Measurements from ENCODE around the gene CD48. TPM values are rescaled to one million over a fixed set of nuclear protein-coding genes. Genes with fewer than 3 reads are reported as not detected.

Gene CD48, protein sequence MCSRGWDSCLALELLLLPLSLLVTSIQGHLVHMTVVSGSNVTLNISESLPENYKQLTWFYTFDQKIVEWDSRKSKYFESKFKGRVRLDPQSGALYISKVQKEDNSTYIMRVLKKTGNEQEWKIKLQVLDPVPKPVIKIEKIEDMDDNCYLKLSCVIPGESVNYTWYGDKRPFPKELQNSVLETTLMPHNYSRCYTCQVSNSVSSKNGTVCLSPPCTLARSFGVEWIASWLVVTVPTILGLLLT
- 1 to 10 TPM in 1 of 8 experiments, under 1 TPM in 3, not detected in 4; 0.05 to 1.3 (median 0.32) TPM for total RNA-seq

DNA sequence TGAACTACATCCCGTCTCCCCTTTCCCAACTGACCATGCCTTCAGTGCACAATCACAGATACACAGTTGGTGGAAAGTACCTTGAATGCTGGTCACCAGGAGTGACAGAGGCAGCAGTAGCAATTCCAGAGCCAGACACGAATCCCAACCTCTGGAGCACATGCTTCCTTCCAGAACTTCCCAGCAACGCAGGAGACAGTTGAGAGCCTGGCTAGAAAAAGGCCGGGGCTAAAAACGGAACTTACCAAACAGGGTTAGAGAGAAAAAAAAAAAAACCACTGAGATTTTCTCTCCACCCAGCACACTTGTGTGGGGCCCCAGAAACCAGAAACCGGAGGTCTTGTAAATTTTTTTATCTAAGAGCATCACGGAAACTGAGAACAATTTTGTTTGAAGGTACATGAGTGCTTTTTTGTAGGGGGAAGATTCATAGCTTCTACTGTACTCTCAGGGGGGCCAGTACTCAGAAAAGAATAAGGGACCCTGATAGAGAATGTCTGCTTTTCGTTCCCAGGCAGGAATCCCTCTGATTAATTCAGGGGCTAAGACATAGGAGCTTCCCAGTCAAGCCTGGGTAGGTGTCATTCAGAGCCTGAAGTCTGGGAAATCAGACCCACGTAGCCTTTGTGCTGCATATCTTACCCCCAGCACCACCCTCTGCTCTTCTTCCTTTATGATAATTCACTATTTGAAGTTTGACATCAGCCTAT lies at the start of gene CD48:
CD48 (minus strand) TSS at position 221 of the 710 bp plus-strand sequence; CDS start at position 162, 59 bp downstream.
- in situ Hi-C loops (cut with MboI; ENCODE audit: low pct_unique_long_range_greater_than_20kb in 2 of 9, low sequenced_read_pairs in 9 of 9, unreplicated experiment in 9 of 9): loop anchor here in 1 of 9 experiments (25.0 kb wide), 1 partner anchor 99 kb away; no protein-coding TSS in a partner anchor
- ATAC-seq (replicated peaks in 6 of 8): peak in 1 of 8 experiments; percentile 34
- Histone ChIP-seq H3K4me3 (no peak within 1 kb of the TSS), H3K4me1 (replicated peaks in 1 of 2) (no peaks in the 10 kb centered on the region), H3K27ac (no peak within 1 kb of the TSS)
- WGBS, 10 experiments: 12 to 92% (median 62%) methylated on average over 1 to 9 of the region's 9 CpGs; no CpG with 5 or more reads in 1 of the 10 experiments

DNA sequence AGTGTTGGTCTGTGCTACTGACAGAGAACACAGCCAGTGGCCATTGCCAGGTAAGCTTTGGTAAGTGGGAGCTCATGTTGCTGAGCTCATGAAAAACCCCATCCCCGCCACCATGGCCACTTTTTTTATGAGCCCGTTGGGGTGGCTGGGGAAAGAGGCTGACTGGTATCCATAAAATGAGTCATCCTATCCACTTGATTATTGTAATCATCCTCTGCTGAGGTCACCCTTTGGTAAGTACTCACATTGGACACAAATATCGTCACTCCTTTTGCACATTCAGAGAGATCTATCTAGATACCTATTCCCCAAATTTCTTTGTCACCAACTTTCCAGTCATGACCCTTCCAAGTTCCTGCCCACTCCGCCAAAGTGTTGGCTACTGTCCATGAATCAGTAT lies 49.4 kb upstream of the CD48 start:
- in situ Hi-C loops (cut with MboI; ENCODE audit: low pct_unique_long_range_greater_than_20kb in 2 of 9, low sequenced_read_pairs in 9 of 9, unreplicated experiment in 9 of 9): loop anchor here in 1 of 9 experiments (10.0 kb wide), 1 partner anchor 76 kb away; no protein-coding TSS in a partner anchor
- 23 to 100% (median 69%) methylated on average over 1 to 4 of the region's 4 CpGs; no CpG with 5 or more reads in 2 of the 10 experiments for WGBS, 10 experiments

GRCh38 chr1:160759740-160760139 lies 48.1 kb upstream of the CD48 start:
- Histone ChIP-seq H3K4me1 (replicated peaks in 1 of 2) (no peaks in the 10 kb centered on the region), H3K27ac (no peak overlapping the region), H3K4me3 (no peak overlapping the region)
- in situ Hi-C loops (cut with MboI; ENCODE audit: low pct_unique_long_range_greater_than_20kb in 2 of 9, low sequenced_read_pairs in 9 of 9, unreplicated experiment in 9 of 9): loop anchor here in 1 of 9 experiments (10.0 kb wide), 1 partner anchor 75 kb away; no protein-coding TSS in a partner anchor
- ATAC-seq (replicated peaks in 6 of 8): no peak

More for the DNA sequence above, 49.4 kb upstream of the CD48 start:
- Histone ChIP-seq H3K4me1 (replicated peaks in 1 of 2) (no peaks in the 10 kb centered on the region), H3K4me3 (no peak overlapping the region), H3K27ac (no peak overlapping the region)
- no peak for ATAC-seq (replicated peaks in 6 of 8)

DNA sequence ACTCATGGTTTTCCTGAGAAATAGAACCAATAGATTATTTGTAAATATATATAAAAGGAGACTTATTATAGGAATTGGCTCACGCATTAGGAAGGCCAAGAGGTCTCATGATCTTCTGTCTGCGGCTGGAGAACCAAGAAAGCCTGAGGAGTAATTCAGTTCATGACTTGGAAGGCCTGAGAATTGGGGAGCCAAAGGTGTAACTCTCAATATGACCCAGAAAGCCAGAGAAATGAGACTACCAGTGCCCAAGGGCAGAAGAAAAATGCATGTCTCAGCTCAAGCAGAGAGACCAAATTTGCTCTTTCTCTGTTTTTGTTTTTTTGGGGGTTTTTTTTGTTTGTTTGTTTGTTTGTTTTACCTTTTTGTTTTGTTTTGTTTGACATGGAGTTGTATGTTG lies 46.9 kb upstream of the CD48 start:
- WGBS, 10 experiments: 17 to 89% (median 75%) methylated on average over 1 to 2 of the region's 2 CpGs; no CpG with 5 or more reads in 1 of the 10 experiments
- Histone ChIP-seq H3K27ac (no peak overlapping the region), H3K4me1 (replicated peaks in 1 of 2) (peaks cover 0 to under 1% of the 10 kb centered on the region in 2 donors), H3K4me3 (no peak overlapping the region)
- in situ Hi-C loops (cut with MboI; ENCODE audit: low pct_unique_long_range_greater_than_20kb in 2 of 9, low sequenced_read_pairs in 9 of 9, unreplicated experiment in 9 of 9): no loop called here
- no peak for ATAC-seq (replicated peaks in 6 of 8)

DNA sequence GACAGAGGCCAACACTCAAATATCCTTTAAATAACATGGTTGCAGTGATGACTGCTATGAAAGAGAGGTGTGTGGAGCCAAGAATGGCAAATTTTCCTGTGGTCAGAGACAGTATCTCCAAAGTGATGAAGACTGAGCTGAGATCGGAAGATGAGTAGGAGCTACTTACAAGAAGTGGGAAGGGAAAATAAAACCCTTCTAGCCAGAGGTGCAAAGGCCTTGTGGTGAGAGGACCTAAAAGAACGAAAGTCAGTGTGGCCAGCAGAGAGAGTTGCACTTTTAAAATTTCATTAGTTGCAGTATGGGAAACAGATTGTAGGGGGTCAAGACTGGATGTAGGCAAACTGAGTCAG lies 45.2 kb upstream of the CD48 start:
- 0 to 100% (median 60%) methylated on average over 1 to 2 of the region's 2 CpGs; no CpG with 5 or more reads in 1 of the 10 experiments for WGBS, 10 experiments
- ATAC-seq (replicated peaks in 6 of 8): no peak

DNA sequence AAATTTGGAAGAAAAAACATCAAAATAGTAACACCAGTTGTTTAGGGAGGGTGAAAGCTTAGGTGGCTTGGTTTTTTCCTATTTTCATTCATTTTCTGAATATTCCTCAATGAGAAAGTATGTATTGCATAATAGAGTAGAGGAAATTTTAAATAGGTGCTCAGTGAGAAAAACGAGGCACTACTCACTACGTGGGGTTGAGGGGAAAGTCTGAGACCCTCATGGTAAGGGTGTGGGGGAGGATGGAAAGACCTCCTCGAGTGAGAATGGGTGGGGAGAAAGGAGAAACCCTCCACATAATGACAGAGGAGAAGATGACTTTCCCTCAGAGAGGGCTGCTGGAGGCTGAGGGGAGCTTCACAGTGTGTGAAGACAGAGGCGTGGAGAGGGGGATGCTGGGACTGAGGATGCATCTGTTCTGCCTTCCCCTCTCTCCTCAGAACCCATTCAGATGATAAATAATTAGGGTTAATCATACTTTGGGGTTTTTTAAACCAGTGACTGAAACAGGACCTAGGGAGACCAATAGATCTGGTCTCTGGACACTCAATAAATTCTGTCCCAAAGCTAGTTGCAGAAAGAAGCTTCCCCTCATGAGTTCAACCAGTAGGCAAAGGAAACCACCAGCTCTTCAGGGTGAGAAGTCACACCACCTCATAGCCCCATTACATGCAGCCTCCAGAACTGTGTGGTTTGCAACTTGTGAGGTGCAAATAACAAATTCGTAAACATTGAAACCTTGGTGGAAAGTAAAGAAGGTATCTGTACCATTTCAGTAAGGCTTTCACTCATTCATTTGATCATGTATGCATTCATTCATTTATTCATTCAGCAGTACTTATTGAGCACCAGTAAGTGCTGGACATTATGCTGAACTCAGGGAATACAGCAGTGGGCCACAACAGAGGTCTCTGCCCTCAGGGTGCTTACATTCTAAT lies 44.6 kb upstream of the CD48 start:
- Histone ChIP-seq H3K4me1 (replicated peaks in 1 of 2) (peaks cover 0 to 3% of the 10 kb centered on the region in 2 donors), H3K4me3 (no peak overlapping the region), H3K27ac (no peak overlapping the region)
- in situ Hi-C loops (cut with MboI; ENCODE audit: low pct_unique_long_range_greater_than_20kb in 2 of 9, low sequenced_read_pairs in 9 of 9, unreplicated experiment in 9 of 9): no loop called here
- WGBS, 10 experiments: 0 to 91% (median 55%) methylated on average over 1 to 4 of the region's 5 CpGs
- no peak for ATAC-seq (replicated peaks in 6 of 8)

More for the DNA sequence above, 45.2 kb upstream of the CD48 start:
- in situ Hi-C loops (cut with MboI; ENCODE audit: low pct_unique_long_range_greater_than_20kb in 2 of 9, low sequenced_read_pairs in 9 of 9, unreplicated experiment in 9 of 9): no loop called here
- peaks cover 0 to 3% of the 10 kb centered on the region in 2 donors for H3K4me1 ChIP-seq (replicated peaks in 1 of 2)
- H3K27ac ChIP-seq: no peak overlapping the region
- H3K4me3 ChIP-seq: no peak overlapping the region

DNA sequence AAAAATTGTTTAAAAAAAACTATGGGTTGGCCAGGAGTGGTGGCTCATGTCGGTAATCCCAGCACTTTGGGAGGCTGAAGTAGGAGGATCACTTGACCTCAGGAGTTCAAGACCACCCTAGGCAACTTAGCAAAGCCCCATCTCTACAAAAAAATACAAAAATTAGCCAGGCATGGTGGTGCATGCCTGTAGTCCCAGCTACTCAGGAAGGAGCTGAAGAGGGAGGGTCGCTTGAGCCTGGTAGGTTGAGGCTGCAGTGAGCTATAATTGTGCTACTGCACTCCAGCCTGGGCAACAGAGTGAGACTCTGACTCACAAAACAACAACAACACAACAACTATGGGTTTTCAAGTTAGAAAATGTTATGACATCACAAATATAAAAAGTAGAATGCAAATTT lies 43.8 kb upstream of the CD48 start:
- Histone ChIP-seq H3K4me1 (replicated peaks in 1 of 2) (peaks cover 0 to 3% of the 10 kb centered on the region in 2 donors), H3K4me3 (no peak overlapping the region), H3K27ac (no peak overlapping the region)
- in situ Hi-C loops (cut with MboI; ENCODE audit: low pct_unique_long_range_greater_than_20kb in 2 of 9, low sequenced_read_pairs in 9 of 9, unreplicated experiment in 9 of 9): no loop called here
- no peak for ATAC-seq (replicated peaks in 6 of 8)
- WGBS, 10 experiments: 0 to 100% (median 83%) methylated on average over 1 to 2 of the region's 2 CpGs; no CpG with 5 or more reads in 3 of the 10 experiments

DNA sequence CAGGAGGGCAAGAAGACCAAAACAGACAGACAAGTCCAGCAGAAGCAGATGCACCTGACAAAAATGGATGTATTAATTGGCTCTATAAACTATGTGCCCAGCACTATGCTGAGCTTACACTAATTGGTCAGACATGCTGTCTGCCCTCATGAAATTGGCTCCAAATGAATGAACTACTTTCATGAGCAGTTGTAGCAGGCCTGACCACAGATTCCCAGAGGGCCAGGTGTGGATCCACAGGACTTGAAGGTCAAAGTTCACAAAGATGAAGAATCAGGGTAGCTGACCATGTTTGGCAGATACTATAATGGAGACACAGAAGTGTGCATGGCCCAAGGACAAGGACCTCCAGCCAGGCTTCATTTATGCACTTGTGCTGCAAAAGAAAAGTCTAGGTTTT lies 42.0 kb upstream of the CD48 start:
- no peak for ATAC-seq (replicated peaks in 6 of 8)
- H3K4me3 ChIP-seq: no peak overlapping the region
- H3K4me1 ChIP-seq (replicated peaks in 1 of 2): peaks cover 0 to 3% of the 10 kb centered on the region in 2 donors
- H3K27ac ChIP-seq: no peak overlapping the region
- in situ Hi-C loops (cut with MboI; ENCODE audit: low pct_unique_long_range_greater_than_20kb in 2 of 9, low sequenced_read_pairs in 9 of 9, unreplicated experiment in 9 of 9): no loop called here

- WGBS, 10 experiments: 0 to 66% (median 43%) methylated on average over 1 to 5 of the region's 5 CpGs
- Histone ChIP-seq H3K4me1 (replicated peaks in 1 of 2) (peaks cover 0 to 3% of the 10 kb centered on the region in 2 donors), H3K4me3 (no peak overlapping the region), H3K27ac (no peak overlapping the region)
- in situ Hi-C loops (cut with MboI; ENCODE audit: low pct_unique_long_range_greater_than_20kb in 2 of 9, low sequenced_read_pairs in 9 of 9, unreplicated experiment in 9 of 9): no loop called here
- peak in 1 of 8 experiments; percentile 58 for ATAC-seq (replicated peaks in 6 of 8)
Measured at GRCh38 chr1:160752924-160753323, 41.3 kb upstream of the CD48 start.

GRCh38 chr1:160752406-160752805 lies 40.8 kb upstream of the CD48 start:
- peaks cover 0 to 3% of the 10 kb centered on the region in 2 donors for H3K4me1 ChIP-seq (replicated peaks in 1 of 2)
- in situ Hi-C loops (cut with MboI; ENCODE audit: low pct_unique_long_range_greater_than_20kb in 2 of 9, low sequenced_read_pairs in 9 of 9, unreplicated experiment in 9 of 9): no loop called here
- peak in 1 of 8 experiments; percentile 21 for ATAC-seq (replicated peaks in 6 of 8)
- H3K27ac ChIP-seq: no peak overlapping the region
- 0 to 88% (median 64%) methylated on average over 2 to 3 of the region's 3 CpGs; no CpG with 5 or more reads in 1 of the 10 experiments for WGBS, 10 experiments
- H3K4me3 ChIP-seq: no peak overlapping the region

GRCh38 chr1:160750608-160751007 lies 39.0 kb upstream of the CD48 start:
- WGBS, 10 experiments: 40 to 100% (median 66%) methylated on average over 1 to 2 of the region's 2 CpGs; no CpG with 5 or more reads in 4 of the 10 experiments
- no peak for ATAC-seq (replicated peaks in 6 of 8)

DNA sequence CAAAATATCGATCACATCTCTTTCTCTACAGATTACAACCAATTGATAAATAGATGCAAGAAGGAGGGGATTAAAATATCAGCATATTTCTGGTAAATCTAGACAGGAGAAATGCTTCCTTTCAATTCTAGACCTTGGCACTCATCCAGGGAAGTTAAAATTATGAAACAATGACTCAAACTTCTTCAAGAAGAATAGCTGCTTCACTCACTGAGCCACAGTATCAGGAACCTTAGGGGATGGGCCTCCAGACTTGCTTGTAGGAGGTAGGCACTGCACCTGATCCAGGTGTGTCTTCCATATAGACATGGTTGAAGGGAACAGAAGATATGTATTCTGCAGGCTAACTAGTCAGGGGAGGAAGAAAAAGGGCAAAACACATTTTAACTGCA lies 37.3 kb upstream of the CD48 start:
- in situ Hi-C loops (cut with MboI; ENCODE audit: low pct_unique_long_range_greater_than_20kb in 2 of 9, low sequenced_read_pairs in 9 of 9, unreplicated experiment in 9 of 9): loop anchor here in 1 of 9 experiments (25.0 kb wide), 1 partner anchor 238 kb away; no protein-coding TSS in a partner anchor
- no peak for ATAC-seq (replicated peaks in 6 of 8)
- no peak overlapping the region for H3K4me3 ChIP-seq
- peaks cover 0 to 7% of the 10 kb centered on the region in 2 donors for H3K4me1 ChIP-seq (replicated peaks in 1 of 2)
- 60 to 93% (median 89%) methylated on average over 1 of the region's 1 CpG; no CpG with 5 or more reads in 5 of the 10 experiments for WGBS, 10 experiments
- no peak overlapping the region for H3K27ac ChIP-seq

More at GRCh38 chr1:160750608-160751007, 39.0 kb upstream of the CD48 start:
- in situ Hi-C loops (cut with MboI; ENCODE audit: low pct_unique_long_range_greater_than_20kb in 2 of 9, low sequenced_read_pairs in 9 of 9, unreplicated experiment in 9 of 9): no loop called here
- H3K4me1 ChIP-seq (replicated peaks in 1 of 2): peaks cover 0 to 7% of the 10 kb centered on the region in 2 donors
- no peak overlapping the region for H3K4me3 ChIP-seq
- H3K27ac ChIP-seq: no peak overlapping the region

Data from motor neuron (in vitro differentiated cells).